Nephron (organoid): ENCODE data around the gene APOBEC3G.

Experiments
- H3K27ac Mint-ChIP-seq, 3 experiments: 2 replicates each; pipeline ENCODE4 v1.8.0; 2020; ENCODE audit warnings: mixed read lengths in 3 of 3, mild to moderate bottlenecking in 2 of 3, moderate library complexity in 1 of 3
- H3K27me3 Mint-ChIP-seq: 2 replicates; pipeline ENCODE4 v1.8.0; 2021; ENCODE audit warnings: low read depth, mild to moderate bottlenecking, moderate library complexity, mixed read lengths
- H3K36me3 Mint-ChIP-seq: 2 replicates; pipeline ENCODE4 v1.8.0; 2020; ENCODE audit warnings: low read depth, mixed read lengths
- H3K4me1 Mint-ChIP-seq: 2 replicates; pipeline ENCODE4 v1.8.0; 2020; ENCODE audit warnings: mixed read lengths
- H3K4me3 Mint-ChIP-seq, 3 experiments: 2 replicates each; pipeline ENCODE4 v1.8.0; 2020; ENCODE audit warnings: mild to moderate bottlenecking in 3 of 3, mixed read lengths in 3 of 3, moderate library complexity in 2 of 3
- H3K9me3 Mint-ChIP-seq: 2 replicates; pipeline ENCODE4 v1.8.0; 2020; ENCODE audit warnings: mixed read lengths
- TF ChIP-seq, protein P1 (sequence below), 3 experiments: fragments of 200-600 bp; sonication (generic); IDR thresholded peaks; one replicate each; pipeline ENCODE4 v1.5.0; 2021; ENCODE audit warnings: antibody characterized with exemption in 3 of 3; ENCODE audit not compliant: unreplicated experiment in 3 of 3

The APOBEC3G gene

DNA sequence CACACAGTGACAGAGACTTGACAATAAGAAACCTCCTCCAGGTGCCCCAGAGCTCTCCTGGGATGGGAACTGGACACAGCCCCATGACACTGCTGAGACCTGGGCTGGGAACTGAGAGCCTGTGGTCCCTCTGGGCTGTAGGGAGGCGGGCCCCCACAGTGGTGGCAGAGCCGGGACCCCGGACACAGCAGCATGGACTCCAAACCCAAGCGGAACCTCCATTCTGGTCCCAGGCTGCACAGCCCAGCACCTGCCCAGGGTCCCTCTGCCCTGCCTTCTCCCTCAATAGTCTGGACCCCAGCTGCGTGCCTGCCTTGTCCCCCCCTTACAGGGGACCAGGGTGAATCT, 11.6 kb downstream of the APOBEC3G start:
- Mint-ChIP-seq H3K36me3 (no peaks in the 10 kb centered on the region), H3K27ac (peak overlapping the region; percentile 0 to 28 (median 1)), H3K4me3 (no peak overlapping the region), H3K27me3 (peaks cover 17% of the 10 kb centered on the region), H3K9me3 (no peaks in the 10 kb centered on the region), H3K4me1 (peaks cover 12% of the 10 kb centered on the region)
- TF ChIP-seq, protein P1, sequence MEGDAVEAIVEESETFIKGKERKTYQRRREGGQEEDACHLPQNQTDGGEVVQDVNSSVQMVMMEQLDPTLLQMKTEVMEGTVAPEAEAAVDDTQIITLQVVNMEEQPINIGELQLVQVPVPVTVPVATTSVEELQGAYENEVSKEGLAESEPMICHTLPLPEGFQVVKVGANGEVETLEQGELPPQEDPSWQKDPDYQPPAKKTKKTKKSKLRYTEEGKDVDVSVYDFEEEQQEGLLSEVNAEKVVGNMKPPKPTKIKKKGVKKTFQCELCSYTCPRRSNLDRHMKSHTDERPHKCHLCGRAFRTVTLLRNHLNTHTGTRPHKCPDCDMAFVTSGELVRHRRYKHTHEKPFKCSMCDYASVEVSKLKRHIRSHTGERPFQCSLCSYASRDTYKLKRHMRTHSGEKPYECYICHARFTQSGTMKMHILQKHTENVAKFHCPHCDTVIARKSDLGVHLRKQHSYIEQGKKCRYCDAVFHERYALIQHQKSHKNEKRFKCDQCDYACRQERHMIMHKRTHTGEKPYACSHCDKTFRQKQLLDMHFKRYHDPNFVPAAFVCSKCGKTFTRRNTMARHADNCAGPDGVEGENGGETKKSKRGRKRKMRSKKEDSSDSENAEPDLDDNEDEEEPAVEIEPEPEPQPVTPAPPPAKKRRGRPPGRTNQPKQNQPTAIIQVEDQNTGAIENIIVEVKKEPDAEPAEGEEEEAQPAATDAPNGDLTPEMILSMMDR (IDR thresholded peaks at IDR 0.05; ENCODE audit: unreplicated experiment in 3 of 3): no peak

- Mint-ChIP-seq H3K27ac (no peak overlapping the region), H3K9me3 (no peaks in the 10 kb centered on the region), H3K27me3 (peaks cover 17% of the 10 kb centered on the region), H3K36me3 (no peaks in the 10 kb centered on the region), H3K4me1 (peaks cover 12% of the 10 kb centered on the region), H3K4me3 (no peak overlapping the region)
- TF ChIP-seq, protein P1 (IDR thresholded peaks at IDR 0.05; ENCODE audit: unreplicated experiment in 3 of 3): no peak
Observed at GRCh38 chr22:39089928-39090327, 12.9 kb downstream of the APOBEC3G start.

DNA sequence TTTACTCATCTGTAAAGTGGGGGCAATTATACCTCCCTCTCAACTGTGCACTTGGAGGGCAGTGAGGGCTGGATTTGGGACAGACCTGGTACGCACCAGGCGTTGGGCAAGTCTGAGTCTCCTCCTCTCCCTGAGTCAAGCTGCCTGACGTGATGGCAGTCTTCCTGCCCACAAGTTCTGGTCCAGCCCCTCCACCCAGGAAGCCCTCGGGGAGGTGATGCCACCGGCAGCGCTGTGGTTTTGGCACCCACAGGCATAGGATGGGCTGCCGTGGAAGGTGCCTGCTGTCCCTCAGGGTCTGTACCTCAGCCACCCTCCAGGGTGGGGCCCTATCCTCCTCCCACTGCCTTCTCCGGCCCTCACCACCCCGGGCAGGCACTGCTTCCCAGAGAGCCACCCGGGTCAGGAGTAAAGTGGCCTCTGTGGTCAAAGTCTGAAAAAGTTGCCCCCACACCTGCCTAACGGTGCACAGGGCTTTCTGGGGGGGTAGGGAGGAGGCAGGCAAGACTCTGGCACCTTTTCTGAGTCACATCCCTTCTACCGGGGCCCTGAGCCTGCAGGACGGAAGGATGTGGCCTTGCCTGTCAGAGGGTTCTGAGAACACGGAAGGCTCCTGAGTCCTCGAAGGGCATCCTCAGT, 13.5 kb downstream of the APOBEC3G start:
- H3K4me3 Mint-ChIP-seq: no peak overlapping the region
- H3K4me1 Mint-ChIP-seq: peaks cover 12% of the 10 kb centered on the region
- H3K27me3 Mint-ChIP-seq: peaks cover 17% of the 10 kb centered on the region
- no peaks in the 10 kb centered on the region for H3K9me3 Mint-ChIP-seq
- H3K27ac Mint-ChIP-seq: no peak overlapping the region
- no peaks in the 10 kb centered on the region for H3K36me3 Mint-ChIP-seq
- TF ChIP-seq, protein P1 (IDR thresholded peaks at IDR 0.05; ENCODE audit: unreplicated experiment in 3 of 3): no peak

GRCh38 chr22:39091126-39092081, 14.3 kb downstream of the APOBEC3G start:
- Mint-ChIP-seq H3K4me3 (no peak overlapping the region), H3K4me1 (peaks cover 12% of the 10 kb centered on the region), H3K36me3 (no peaks in the 10 kb centered on the region), H3K27ac (no peak overlapping the region), H3K27me3 (peaks cover 17% of the 10 kb centered on the region), H3K9me3 (no peaks in the 10 kb centered on the region)
- TF ChIP-seq, protein P1 (IDR thresholded peaks at IDR 0.05; ENCODE audit: unreplicated experiment in 3 of 3): no peak

DNA sequence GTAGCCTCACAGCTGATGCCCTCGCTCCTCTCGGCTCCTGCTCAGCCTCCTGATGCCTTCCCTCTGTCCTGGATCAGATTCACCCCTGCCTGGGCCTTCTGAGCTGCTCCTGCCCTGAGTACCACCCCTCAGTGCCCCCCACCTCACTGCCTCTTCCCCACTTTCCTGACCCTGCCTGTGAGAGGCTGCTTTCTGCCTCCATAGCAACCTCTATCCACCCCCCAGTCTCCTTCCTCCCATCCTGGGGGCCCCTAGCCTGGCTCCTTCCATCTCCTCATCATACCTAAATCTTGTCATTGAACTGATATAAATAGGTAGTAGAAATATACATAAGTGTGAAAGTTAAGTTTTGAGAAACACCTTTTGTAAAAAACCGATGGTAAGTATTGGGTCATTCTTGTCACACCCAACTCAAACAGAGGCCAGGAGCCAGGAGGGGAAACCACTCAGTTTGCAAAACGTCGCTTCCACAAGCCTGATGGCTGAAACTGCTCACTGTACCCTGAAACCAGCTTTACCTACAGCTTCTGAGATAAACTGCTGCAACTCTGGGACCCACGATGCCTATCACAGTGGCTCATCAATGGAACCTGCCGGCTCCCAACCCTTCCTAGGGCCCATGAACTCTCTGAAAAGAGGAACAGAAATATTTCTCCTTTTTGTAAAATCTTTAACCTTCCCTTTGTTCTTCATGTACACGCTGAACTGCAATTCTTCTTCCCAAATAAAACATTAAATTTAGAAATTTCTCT, 15.2 kb downstream of the APOBEC3G start:
- TF ChIP-seq, protein P1 (IDR thresholded peaks at IDR 0.05; ENCODE audit: unreplicated experiment in 3 of 3): no peak
- Mint-ChIP-seq H3K4me3 (no peak overlapping the region), H3K9me3 (no peaks in the 10 kb centered on the region), H3K36me3 (no peaks in the 10 kb centered on the region), H3K4me1 (peaks cover 12% of the 10 kb centered on the region), H3K27me3 (peaks cover 17% of the 10 kb centered on the region), H3K27ac (no peak overlapping the region)
